A549 (cell line): ENCODE results near the gene GPR89B. TPM values are rescaled to one million over a fixed set of nuclear protein-coding genes. Genes with fewer than 3 reads are reported as not detected.

Experiments used
- ATAC-seq, 2 experiments: fragments of 200-7000 bp in 1 of 2; fragments of >200 bp in 1 of 2; cut with Nextera tagmentation in 1 of 2; cut with Tn5 transposase in 1 of 2; 3 replicates each; pipeline versions ENCODE4 v1.8.0 to v1.9.1; 2018 to 2020; ENCODE audit warnings: mild to moderate bottlenecking in 1 of 2, moderate library complexity in 1 of 2
- CTCF ChIA-PET: fragments of 300-600 bp; sonication (Branson Sonifier 250); formaldehyde crosslinking; extraction: SDS; loops from one replicate; lab custom pipeline; 2021; ENCODE audit warnings: antibody characterized with exemption, inconsistent platforms; lab: Yijun Ruan, JAX
- POLR2A ChIA-PET: fragments of 350-600 bp; formaldehyde crosslinking; extraction: SDS; loops from one replicate; lab custom pipeline; 2021; ENCODE audit warnings: antibody characterized with exemption, inconsistent platforms; lab: Yijun Ruan, JAX
- DNase-seq, 2 experiments: peaks; one replicate each; pipeline versions ENCODE4 v3.0.0 to v3.0.0-alpha.2; 2011 to 2016; ENCODE audit warnings: low read depth in 1 of 2, low spot score in 1 of 2
- FAIRE-seq: peaks from 2 replicates; lab custom pipeline; 2011; peaks lifted over from hg19 to GRCh38; lab: Jason Lieb, UNC
- H3K27ac ChIP-seq, 2 experiments: fragments of >200 bp; sonication (Bioruptor Twin); formaldehyde crosslinking; 3 replicates each; pipeline ENCODE4 v1.5.1; 2016 to 2017
- H3K4me1 ChIP-seq: fragments of >200 bp; sonication (Bioruptor Twin); formaldehyde crosslinking; 3 replicates; pipeline ENCODE4 v1.6.1; 2016
- H3K4me2 ChIP-seq: fragments of >200 bp; sonication (Bioruptor Twin); formaldehyde crosslinking; 3 replicates; pipeline ENCODE4 v1.6.1; 2016
- H3K4me3 ChIP-seq: fragments of >200 bp; sonication (Bioruptor Twin); formaldehyde crosslinking; 3 replicates; pipeline ENCODE4 v1.5.1; 2016
- H3K9me3 ChIP-seq: fragments of >200 bp; sonication (Bioruptor Twin); formaldehyde crosslinking; 3 replicates; pipeline ENCODE4 v1.6.1; 2016
- ATOH8 ChIP-seq: fragments of 250-450 bp; sonication (Bioruptor Pico); IDR thresholded peaks from 2 replicates; pipeline ENCODE4 v1.5.0; 2020; ENCODE audit warnings: low read depth, mild to moderate bottlenecking, moderate library complexity
- CBX8 ChIP-seq: fragments of 200-600 bp; sonication (generic); IDR thresholded peaks from 2 replicates; pipeline ENCODE4 v1.6.1; 2016
- CHD4 ChIP-seq: fragments of 200-600 bp; sonication (generic); IDR thresholded peaks from 2 replicates; pipeline ENCODE4 v1.6.1; 2016; ENCODE audit warnings: antibody characterized with exemption, mild to moderate bottlenecking, borderline replicate concordance
- EHF ChIP-seq: fragments of 250-450 bp; sonication (Bioruptor Pico); IDR thresholded peaks from 2 replicates; pipeline ENCODE4 v1.5.0; 2020; ENCODE audit warnings: mild to moderate bottlenecking
- EHMT2 ChIP-seq: fragments of 200-600 bp; sonication (generic); IDR thresholded peaks from 2 replicates; pipeline ENCODE4 v1.6.1; 2016; ENCODE audit warnings: antibody characterized with exemption, low read depth, mild to moderate bottlenecking, moderate library complexity
- ESRRA ChIP-seq: fragments of 150-350 bp; IDR thresholded peaks from 2 replicates; pipeline ENCODE4 v1.6.1; 2014; ENCODE audit warnings: mild to moderate bottlenecking, low read length, borderline replicate concordance
- FOSB ChIP-seq: fragments of 250-450 bp; sonication (Bioruptor Pico); IDR thresholded peaks from 2 replicates; pipeline ENCODE4 v1.5.0; 2020; ENCODE audit warnings: mild to moderate bottlenecking, moderate library complexity
- FOSL2 ChIP-seq, 2 experiments: fragments of 450-650 bp in 1 of 2; fragments of >200 bp in 1 of 2; sonication (Bioruptor Twin) in 1 of 2; formaldehyde crosslinking; IDR thresholded peaks; 2 replicates each; pipeline versions ENCODE4 v1.5.0 to v1.6.1; 2016 to 2020; ENCODE audit warnings: mild to moderate bottlenecking in 1 of 2, moderate library complexity in 1 of 2
- FOXS1 ChIP-seq: fragments of 250-450 bp; sonication (Bioruptor Pico); IDR thresholded peaks from 2 replicates; pipeline ENCODE4 v1.5.0; 2020; ENCODE audit warnings: mild to moderate bottlenecking, moderate library complexity
- GATA3 ChIP-seq: IDR thresholded peaks from 2 replicates; pipeline ENCODE4 v1.6.1; 2012; ENCODE audit warnings: borderline replicate concordance
- HDAC2 ChIP-seq: fragments of 200-600 bp; sonication (generic); IDR thresholded peaks from 2 replicates; pipeline ENCODE4 v1.6.1; 2016
- HEYL ChIP-seq: fragments of 250-450 bp; sonication (Bioruptor Pico); IDR thresholded peaks from 2 replicates; pipeline ENCODE4 v1.8.0; 2021; ENCODE audit warnings: mild to moderate bottlenecking, moderate library complexity
- JUNB ChIP-seq: fragments of >200 bp; sonication (Bioruptor Twin); formaldehyde crosslinking; IDR thresholded peaks from 2 replicates; pipeline ENCODE4 v1.6.1; 2016
- MAFK ChIP-seq: fragments of 450-650 bp; IDR thresholded peaks from 2 replicates; pipeline ENCODE4 v1.6.1; 2014; ENCODE audit not compliant: partially characterized antibody
- MAZ ChIP-seq: fragments of 150-350 bp; IDR thresholded peaks from 2 replicates; pipeline ENCODE4 v1.6.1; 2014; ENCODE audit warnings: antibody characterized with exemption, low read depth, low read length, borderline replicate concordance
- NR3C1 ChIP-seq: fragments of >200 bp; sonication (Bioruptor Twin); formaldehyde crosslinking; IDR thresholded peaks from 3 replicates; pipeline ENCODE4 v1.6.1; 2017
- PBX3 ChIP-seq: IDR thresholded peaks from 2 replicates; pipeline ENCODE4 v1.6.1; 2012
- POLR2A ChIP-seq: IDR thresholded peaks from 2 replicates; pipeline ENCODE4 v1.6.1; 2012; ENCODE audit warnings: mild to moderate bottlenecking, low read length
- RARB ChIP-seq: fragments of 250-450 bp; sonication (Bioruptor Pico); IDR thresholded peaks from 2 replicates; pipeline ENCODE4 v1.8.0; 2021; ENCODE audit warnings: mild to moderate bottlenecking, moderate library complexity
- RCOR1 ChIP-seq: fragments of 150-350 bp; IDR thresholded peaks from 2 replicates; pipeline ENCODE4 v1.6.1; 2014; ENCODE audit warnings: antibody characterized with exemption, low read length, low read depth
- RFX5 ChIP-seq: fragments of 450-650 bp; IDR thresholded peaks from 2 replicates; pipeline ENCODE4 v1.7.1; 2014; ENCODE audit warnings: antibody characterized with exemption, mild to moderate bottlenecking, moderate library complexity
- RNF2 ChIP-seq: fragments of 200-600 bp; sonication (generic); IDR thresholded peaks from 2 replicates; pipeline ENCODE4 v1.6.1; 2016; ENCODE audit warnings: low read depth, mild to moderate bottlenecking, antibody characterized with exemption, moderate library complexity, borderline replicate concordance
- SMC3 ChIP-seq: fragments of >200 bp; sonication (Bioruptor Twin); formaldehyde crosslinking; IDR thresholded peaks from 3 replicates; pipeline ENCODE4 v1.6.1; 2018; ENCODE audit warnings: inconsistent platforms
- SREBF2 ChIP-seq: fragments of 450-650 bp; IDR thresholded peaks from 2 replicates; pipeline ENCODE4 v1.6.1; 2014; ENCODE audit warnings: mild to moderate bottlenecking, moderate library complexity
- TFCP2L1 ChIP-seq: fragments of 250-450 bp; sonication (Bioruptor Pico); IDR thresholded peaks from 2 replicates; pipeline ENCODE4 v1.5.0; 2021; ENCODE audit warnings: mild to moderate bottlenecking
- TP53 ChIP-seq: fragments of 250-450 bp; sonication (Bioruptor Pico); IDR thresholded peaks from 2 replicates; pipeline ENCODE4 v1.5.0; 2021; ENCODE audit warnings: mild to moderate bottlenecking, moderate library complexity
- ZNF302 ChIP-seq: fragments of 250-450 bp; sonication (Bioruptor Pico); IDR thresholded peaks from 2 replicates; pipeline ENCODE4 v1.9.0; 2021; ENCODE audit warnings: inconsistent platforms, mild to moderate bottlenecking, moderate library complexity
- ZSCAN20 ChIP-seq: fragments of 250-450 bp; sonication (Bioruptor Pico); IDR thresholded peaks from 2 replicates; pipeline ENCODE4 v1.8.0; 2022; ENCODE audit warnings: mild to moderate bottlenecking, moderate library complexity
- WGBS: methylation state at CpG from one replicate; pipeline ENCODE4 v1.1.6; 2017; ENCODE audit errors: missing lambda C conversion rate; 5-methylcytosine and 5-hydroxymethylcytosine counted together
- polyA plus RNA-seq, 4 experiments: library from polyadenylated mRNA; depleted of rRNA in 3 of 4; stranded (reverse); fragments of >200 nt; fragmentation: RNase III in 1 of 4; extraction: RNeasy Plus Mini Kit Qiagen cat#74134 plus additional on column Dnase treatment in 1 of 4; gene quantifications; 2 replicates in 3 of 4; 3 replicates in 1 of 4; pipeline ENCODE4 v1.2.3, GENCODE V29; 2011 to 2017
- TF ChIP-seq, protein P1 (sequence below): fragments of >200 bp; sonication (Bioruptor Twin); formaldehyde crosslinking; IDR thresholded peaks from 2 replicates; pipeline ENCODE4 v1.6.1; 2016
- TF ChIP-seq, protein P2 (sequence below): fragments of 200-600 bp; sonication (generic); IDR thresholded peaks from 2 replicates; pipeline ENCODE4 v1.6.1; 2016; ENCODE audit warnings: antibody characterized with exemption, mild to moderate bottlenecking, moderate library complexity
- TF ChIP-seq, protein P3 (sequence below): fragments of 250-450 bp; sonication (Bioruptor Pico); IDR thresholded peaks from 2 replicates; pipeline ENCODE4 v1.5.0; 2021; ENCODE audit warnings: mild to moderate bottlenecking, moderate library complexity, borderline replicate concordance

Gene GPR89B
- polyA plus RNA-seq, 2 of the 4 experiments (the other 2 are of a cell fraction): 7.0 to 17.4 TPM

GRCh38 chr1:147902253-147902845 lies 25.9 kb upstream of the GPR89B start, which contains the start of gene GJA8:
Gene GJA8 (plus strand): TSS chr1:147902795. CDS start chr1:147907956, 5,161 bp downstream.
- CTCF ChIA-PET: interaction anchor here (0.6 to 7.2 kb wide), 5 partner anchors 8 to 549 kb away, joined by 3 to 52 read pairs (median 4); no protein-coding TSS in a partner anchor
- 61% methylated on average over 7 of the region's 7 CpGs for WGBS
- POLR2A ChIA-PET: no interaction called here
- no peak for TF ChIP-seq EHF (CRISPR knock-in tag)
- TF ChIP-seq JUNB: no peak
- TF ChIP-seq CHD4: no peak
- TF ChIP-seq RFX5: no peak
- TF ChIP-seq ESRRA: no peak
- TF ChIP-seq RARB: no peak
- no peak for TF ChIP-seq ATOH8 (CRISPR knock-in tag)
- TF ChIP-seq, protein P1, sequence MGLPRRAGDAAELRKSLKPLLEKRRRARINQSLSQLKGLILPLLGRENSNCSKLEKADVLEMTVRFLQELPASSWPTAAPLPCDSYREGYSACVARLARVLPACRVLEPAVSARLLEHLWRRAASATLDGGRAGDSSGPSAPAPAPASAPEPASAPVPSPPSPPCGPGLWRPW: no peak
- TF ChIP-seq RNF2: no peak
- TF ChIP-seq ZSCAN20 (CRISPR knock-in tag): no peak
- no peak for TF ChIP-seq GATA3
- TF ChIP-seq, protein P2, sequence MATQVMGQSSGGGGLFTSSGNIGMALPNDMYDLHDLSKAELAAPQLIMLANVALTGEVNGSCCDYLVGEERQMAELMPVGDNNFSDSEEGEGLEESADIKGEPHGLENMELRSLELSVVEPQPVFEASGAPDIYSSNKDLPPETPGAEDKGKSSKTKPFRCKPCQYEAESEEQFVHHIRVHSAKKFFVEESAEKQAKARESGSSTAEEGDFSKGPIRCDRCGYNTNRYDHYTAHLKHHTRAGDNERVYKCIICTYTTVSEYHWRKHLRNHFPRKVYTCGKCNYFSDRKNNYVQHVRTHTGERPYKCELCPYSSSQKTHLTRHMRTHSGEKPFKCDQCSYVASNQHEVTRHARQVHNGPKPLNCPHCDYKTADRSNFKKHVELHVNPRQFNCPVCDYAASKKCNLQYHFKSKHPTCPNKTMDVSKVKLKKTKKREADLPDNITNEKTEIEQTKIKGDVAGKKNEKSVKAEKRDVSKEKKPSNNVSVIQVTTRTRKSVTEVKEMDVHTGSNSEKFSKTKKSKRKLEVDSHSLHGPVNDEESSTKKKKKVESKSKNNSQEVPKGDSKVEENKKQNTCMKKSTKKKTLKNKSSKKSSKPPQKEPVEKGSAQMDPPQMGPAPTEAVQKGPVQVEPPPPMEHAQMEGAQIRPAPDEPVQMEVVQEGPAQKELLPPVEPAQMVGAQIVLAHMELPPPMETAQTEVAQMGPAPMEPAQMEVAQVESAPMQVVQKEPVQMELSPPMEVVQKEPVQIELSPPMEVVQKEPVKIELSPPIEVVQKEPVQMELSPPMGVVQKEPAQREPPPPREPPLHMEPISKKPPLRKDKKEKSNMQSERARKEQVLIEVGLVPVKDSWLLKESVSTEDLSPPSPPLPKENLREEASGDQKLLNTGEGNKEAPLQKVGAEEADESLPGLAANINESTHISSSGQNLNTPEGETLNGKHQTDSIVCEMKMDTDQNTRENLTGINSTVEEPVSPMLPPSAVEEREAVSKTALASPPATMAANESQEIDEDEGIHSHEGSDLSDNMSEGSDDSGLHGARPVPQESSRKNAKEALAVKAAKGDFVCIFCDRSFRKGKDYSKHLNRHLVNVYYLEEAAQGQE: no peak
- no peak for TF ChIP-seq EHMT2
- TF ChIP-seq SMC3: no peak
- no peak for TF ChIP-seq POLR2A
- TF ChIP-seq, protein P3, sequence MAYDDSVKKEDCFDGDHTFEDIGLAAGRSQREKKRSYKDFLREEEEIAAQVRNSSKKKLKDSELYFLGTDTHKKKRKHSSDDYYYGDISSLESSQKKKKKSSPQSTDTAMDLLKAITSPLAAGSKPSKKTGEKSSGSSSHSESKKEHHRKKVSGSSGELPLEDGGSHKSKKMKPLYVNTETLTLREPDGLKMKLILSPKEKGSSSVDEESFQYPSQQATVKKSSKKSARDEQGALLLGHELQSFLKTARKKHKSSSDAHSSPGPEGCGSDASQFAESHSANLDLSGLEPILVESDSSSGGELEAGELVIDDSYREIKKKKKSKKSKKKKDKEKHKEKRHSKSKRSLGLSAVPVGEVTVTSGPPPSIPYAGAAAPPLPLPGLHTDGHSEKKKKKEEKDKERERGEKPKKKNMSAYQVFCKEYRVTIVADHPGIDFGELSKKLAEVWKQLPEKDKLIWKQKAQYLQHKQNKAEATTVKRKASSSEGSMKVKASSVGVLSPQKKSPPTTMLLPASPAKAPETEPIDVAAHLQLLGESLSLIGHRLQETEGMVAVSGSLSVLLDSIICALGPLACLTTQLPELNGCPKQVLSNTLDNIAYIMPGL (CRISPR knock-in tag): no peak
- TF ChIP-seq FOSL2 (IDR thresholded peaks at IDR 0.05): no peak
- TF ChIP-seq FOSL2 (CRISPR knock-in tag; IDR thresholded peaks at IDR 0.05): no peak
- TF ChIP-seq CBX8: no peak
- no peak for TF ChIP-seq SREBF2
- Histone ChIP-seq H3K4me2 (no peak within 1 kb of the TSS), H3K4me1 (no peaks in the 10 kb centered on the region), H3K27ac (no peak within 1 kb of the TSS), H3K4me3 (no peak within 1 kb of the TSS), H3K9me3 (no peaks in the 10 kb centered on the region)
- DNase-seq (no peak), FAIRE-seq (no peak), ATAC-seq (no peak)

- ATAC-seq: no peak
These were observed 23.5 kb upstream of the GPR89B start for GRCh38 chr1:147904726-147905125.

More at GRCh38 chr1:147904726-147905125, 23.5 kb upstream of the GPR89B start:
- H3K4me1 ChIP-seq: no peaks in the 10 kb centered on the region
- CTCF ChIA-PET: interaction anchor here (1.6 to 7.2 kb wide), 2 partner anchors 10 to 16 kb away, joined by 4 to 52 read pairs; no protein-coding TSS in a partner anchor
- FAIRE-seq (no peak), DNase-seq (no peak)
- H3K9me3 ChIP-seq: no peaks in the 10 kb centered on the region
- no peak for TF ChIP-seq FOXS1 (CRISPR knock-in tag)
- no peak for TF ChIP-seq HEYL (CRISPR knock-in tag)
- no peak for TF ChIP-seq HDAC2
- TF ChIP-seq RCOR1: no peak
- TF ChIP-seq TP53 (CRISPR knock-in tag): no peak
- no peak for TF ChIP-seq SMC3
- no peak for TF ChIP-seq FOSB (CRISPR knock-in tag)
- TF ChIP-seq CHD4: no peak
- no peak for TF ChIP-seq POLR2A
- no peak for TF ChIP-seq RNF2
- TF ChIP-seq, protein P1: no peak
- TF ChIP-seq FOSL2 (IDR thresholded peaks at IDR 0.05): no peak
- TF ChIP-seq FOSL2 (CRISPR knock-in tag; IDR thresholded peaks at IDR 0.05): no peak
- TF ChIP-seq ZNF302: no peak
- no peak for TF ChIP-seq RARB
- TF ChIP-seq MAZ: no peak
- no peak for TF ChIP-seq MAFK
- TF ChIP-seq NR3C1: no peak
- TF ChIP-seq TFCP2L1 (CRISPR knock-in tag): no peak
- TF ChIP-seq PBX3: no peak
- TF ChIP-seq, all 56 proteins: peak for 0
- 55% methylated on average over 3 of the region's 3 CpGs for WGBS
- H3K4me2 ChIP-seq: no peak overlapping the region
- H3K4me3 ChIP-seq: no peak overlapping the region
- no peak overlapping the region for H3K27ac ChIP-seq
- POLR2A ChIA-PET: no interaction called here
